Sigmoid colon (tissue), 7 donors: ENCODE measurements around the gene MCTP1. TPM values are rescaled to one million over a fixed set of nuclear protein-coding genes. Genes with fewer than 3 reads are reported as not detected.

Source experiments
- DNase-seq: peaks from one replicate; pipeline ENCODE4 v3.0.0-alpha.2; 2019
- H3K27ac ChIP-seq, 4 donors: fragments of 200-600 bp; sonication (generic); one replicate each; pipeline ENCODE4 v1.5.1; 2016 to 2019; ENCODE audit warnings: mild to moderate bottlenecking in 1 of 4
- H3K27me3 ChIP-seq, 3 donors: fragments of 200-600 bp; sonication (generic); one replicate each; pipeline ENCODE4 v1.5.1; 2019; ENCODE audit warnings: mild to moderate bottlenecking in 1 of 3
- H3K36me3 ChIP-seq, 4 donors: fragments of 200-600 bp; sonication (generic); one replicate each; pipeline ENCODE4 v1.5.1; 2016 to 2019
- H3K4me1 ChIP-seq, 4 donors: fragments of 200-600 bp; sonication (generic); one replicate each; pipeline ENCODE4 v1.5.1; 2017 to 2019
- H3K4me3 ChIP-seq, 4 donors: fragments of 200-600 bp; sonication (generic); one replicate each; pipeline ENCODE4 v1.5.1; 2017 to 2019; ENCODE audit warnings: mild to moderate bottlenecking in 2 of 4, moderate library complexity in 1 of 4
- H3K9me3 ChIP-seq, 4 donors: fragments of 200-600 bp in 3 of 4; sonication (generic) in 3 of 4; one replicate each; pipeline versions ENCODE4 v1.5.1 to v1.6.1; 2013 to 2019
- EP300 ChIP-seq, 4 donors: sonication (generic); formaldehyde crosslinking; IDR thresholded peaks; one replicate each; pipeline ENCODE4 v1.6.1; 2017; ENCODE audit warnings: antibody characterized with exemption in 4 of 4
- POLR2A ChIP-seq, 2 donors: fragments of 450-650 bp; IDR thresholded peaks; one replicate each; pipeline ENCODE4 v1.6.1; 2016; ENCODE audit warnings: antibody characterized with exemption in 2 of 2, mild to moderate bottlenecking in 2 of 2, moderate library complexity in 2 of 2
- POLR2AphosphoS5 ChIP-seq, 4 donors: sonication (generic); formaldehyde crosslinking; IDR thresholded peaks; one replicate each; pipeline ENCODE4 v1.6.1; 2017; ENCODE audit warnings: antibody characterized with exemption in 4 of 4
- WGBS, 2 donors: extraction: QIAGEN DNeasy Blood & Tissue Kit; methylation state at CpG; one replicate each; pipeline ENCODE4 v1.1.7; 2013; 5-methylcytosine and 5-hydroxymethylcytosine counted together
- intact Hi-C: fragments of 100-400 bp; cut with DNase I; formaldehyde crosslinking; loops from one replicate; pipeline ENCODE4 v1.15.1; 2023
- polyA plus RNA-seq, 3 donors: library from polyadenylated mRNA; stranded (reverse); fragments of 200-250 nt; gene quantifications; one replicate each; pipeline ENCODE4 v1.2.3, GENCODE V29; 2013
- total RNA-seq, 4 donors: library from RNA; depleted of rRNA; stranded (reverse); fragments of >200 nt; gene quantifications; one replicate each; pipeline ENCODE4 v1.1.0, GENCODE V29; 2016
- TF ChIP-seq, protein P1 (sequence below), 4 experiments: fragments of 450-650 bp in 3 of 4; fragments of 200-600 bp in 1 of 4; IDR thresholded peaks; one replicate each; pipeline ENCODE4 v1.5.1; 2016 to 2019; ENCODE audit warnings: antibody characterized with exemption in 4 of 4, mild to moderate bottlenecking in 3 of 4, moderate library complexity in 2 of 4
- donor health status: healthy with polysubstance abuse.
- donor health status: Bipolar disorder and iron deficiency.
- donor health status: healthy.

MCTP1 gene
- total and polyA plus RNA-seq, 7 donors, result 2.1 to 20.5 (median 12.5) TPM

DNA sequence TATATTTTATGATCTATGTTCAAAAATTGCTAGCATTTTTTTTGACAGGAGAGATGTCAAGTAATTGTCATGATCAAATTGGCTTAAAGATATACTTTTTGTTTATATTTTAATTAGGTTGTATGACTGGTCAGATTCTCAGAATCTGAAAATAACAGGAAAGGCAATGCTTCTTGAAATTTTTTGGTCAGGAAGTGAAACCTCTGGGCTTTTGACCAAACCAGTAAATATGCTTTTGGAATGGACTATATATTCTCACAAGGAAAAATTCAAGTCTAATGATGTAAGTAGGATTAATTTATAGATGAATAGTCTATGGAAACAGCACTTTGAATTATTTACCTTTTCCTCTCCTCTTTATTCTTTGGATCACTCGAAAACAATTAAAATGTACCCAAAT is 614.2 kb downstream of the MCTP1 start:
- no peak overlapping the region for H3K4me3 ChIP-seq
- TF ChIP-seq POLR2AphosphoS5 (IDR thresholded peaks at IDR 0.05) (no peak), POLR2A (IDR thresholded peaks at IDR 0.05) (no peak), EP300 (IDR thresholded peaks at IDR 0.05) (no peak)
- TF ChIP-seq, protein P1, sequence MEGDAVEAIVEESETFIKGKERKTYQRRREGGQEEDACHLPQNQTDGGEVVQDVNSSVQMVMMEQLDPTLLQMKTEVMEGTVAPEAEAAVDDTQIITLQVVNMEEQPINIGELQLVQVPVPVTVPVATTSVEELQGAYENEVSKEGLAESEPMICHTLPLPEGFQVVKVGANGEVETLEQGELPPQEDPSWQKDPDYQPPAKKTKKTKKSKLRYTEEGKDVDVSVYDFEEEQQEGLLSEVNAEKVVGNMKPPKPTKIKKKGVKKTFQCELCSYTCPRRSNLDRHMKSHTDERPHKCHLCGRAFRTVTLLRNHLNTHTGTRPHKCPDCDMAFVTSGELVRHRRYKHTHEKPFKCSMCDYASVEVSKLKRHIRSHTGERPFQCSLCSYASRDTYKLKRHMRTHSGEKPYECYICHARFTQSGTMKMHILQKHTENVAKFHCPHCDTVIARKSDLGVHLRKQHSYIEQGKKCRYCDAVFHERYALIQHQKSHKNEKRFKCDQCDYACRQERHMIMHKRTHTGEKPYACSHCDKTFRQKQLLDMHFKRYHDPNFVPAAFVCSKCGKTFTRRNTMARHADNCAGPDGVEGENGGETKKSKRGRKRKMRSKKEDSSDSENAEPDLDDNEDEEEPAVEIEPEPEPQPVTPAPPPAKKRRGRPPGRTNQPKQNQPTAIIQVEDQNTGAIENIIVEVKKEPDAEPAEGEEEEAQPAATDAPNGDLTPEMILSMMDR (IDR thresholded peaks at IDR 0.05), result no peak
- H3K36me3 ChIP-seq, result peaks cover 0 to 3% (median 0%) of the 10 kb centered on the region in 4 donors
- H3K27ac ChIP-seq, result no peak overlapping the region
- peaks cover 0 to 9% (median 3%) of the 10 kb centered on the region in 4 donors for H3K4me1 ChIP-seq
- 85 to 87% methylated on average over 1 of the region's 1 CpG for WGBS, 2 donors
- no peaks in the 10 kb centered on the region for H3K9me3 ChIP-seq
- no peaks in the 10 kb centered on the region for H3K27me3 ChIP-seq
- DNase-seq, result no peak
- intact Hi-C loops, result no loop called here

DNA sequence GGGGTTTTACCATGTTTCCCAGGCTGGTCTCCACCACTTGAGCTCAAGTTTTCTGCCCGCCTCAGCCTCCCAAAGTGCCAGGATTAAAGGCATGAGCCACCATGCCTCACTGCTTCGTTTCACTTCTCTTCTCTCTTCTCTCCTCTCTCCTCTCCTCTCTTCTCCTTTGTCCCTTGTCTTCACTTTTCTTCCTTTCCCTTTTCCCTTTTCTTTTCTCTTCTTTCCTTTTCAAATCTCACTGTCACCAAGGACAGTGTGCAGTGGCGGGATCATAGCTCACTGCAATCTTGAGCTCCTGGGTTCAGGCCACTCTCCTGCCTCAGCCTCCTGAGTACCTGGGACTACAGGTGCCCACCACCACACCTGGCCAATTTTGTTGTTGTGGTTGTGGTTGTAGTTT is 617.0 kb downstream of the MCTP1 start:
- Histone ChIP-seq H3K27me3 (no peaks in the 10 kb centered on the region), H3K36me3 (peaks cover 0 to 20% (median 0%) of the 10 kb centered on the region in 4 donors), H3K27ac (no peak overlapping the region), H3K4me1 (peaks cover 0 to 6% (median 2%) of the 10 kb centered on the region in 4 donors), H3K4me3 (no peak overlapping the region), H3K9me3 (no peaks in the 10 kb centered on the region)
- TF ChIP-seq POLR2A (IDR thresholded peaks at IDR 0.05), result no peak
- no peak for TF ChIP-seq POLR2AphosphoS5 (IDR thresholded peaks at IDR 0.05)
- TF ChIP-seq, protein P1 (IDR thresholded peaks at IDR 0.05), result no peak
- no peak for TF ChIP-seq EP300 (IDR thresholded peaks at IDR 0.05)
- intact Hi-C loops, result no loop called here
- 96 to 98% methylated on average over 3 of the region's 3 CpGs for WGBS, 2 donors
- DNase-seq, result no peak

DNA sequence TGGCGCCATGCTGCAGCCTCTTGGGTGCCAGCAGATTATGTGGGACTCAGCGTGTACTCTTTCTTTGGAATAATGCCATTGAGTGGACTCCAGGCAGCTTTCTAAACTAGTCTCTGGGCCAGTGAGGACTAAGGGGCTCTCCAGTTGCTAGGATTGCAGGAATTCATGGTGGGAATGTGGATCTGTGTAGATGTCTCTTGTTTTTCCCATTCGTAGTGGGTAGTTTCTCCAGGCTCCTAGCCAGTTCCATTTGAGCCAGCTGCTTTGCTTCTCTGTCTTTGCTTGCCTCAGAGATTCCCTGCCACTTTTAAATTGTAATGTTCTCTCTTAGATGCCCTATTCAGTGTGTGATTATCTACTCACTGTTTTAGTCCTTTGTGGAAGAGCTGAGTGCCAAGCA is 623.8 kb downstream of the MCTP1 start:
- Histone ChIP-seq H3K4me1 (no peaks in the 10 kb centered on the region), H3K27ac (no peak overlapping the region), H3K27me3 (no peaks in the 10 kb centered on the region), H3K36me3 (peaks cover 0 to 29% (median 0%) of the 10 kb centered on the region in 4 donors), H3K9me3 (peaks cover 0 to 8% (median 2%) of the 10 kb centered on the region in 4 donors), H3K4me3 (no peak overlapping the region)
- 92 to 96% methylated on average over 3 of the region's 3 CpGs for WGBS, 2 donors
- intact Hi-C loops, result no loop called here
- no peak for TF ChIP-seq EP300 (IDR thresholded peaks at IDR 0.05)
- TF ChIP-seq, protein P1 (IDR thresholded peaks at IDR 0.05), result no peak
- TF ChIP-seq POLR2A (IDR thresholded peaks at IDR 0.05), result no peak
- no peak for TF ChIP-seq POLR2AphosphoS5 (IDR thresholded peaks at IDR 0.05)
- no peak for DNase-seq

DNA sequence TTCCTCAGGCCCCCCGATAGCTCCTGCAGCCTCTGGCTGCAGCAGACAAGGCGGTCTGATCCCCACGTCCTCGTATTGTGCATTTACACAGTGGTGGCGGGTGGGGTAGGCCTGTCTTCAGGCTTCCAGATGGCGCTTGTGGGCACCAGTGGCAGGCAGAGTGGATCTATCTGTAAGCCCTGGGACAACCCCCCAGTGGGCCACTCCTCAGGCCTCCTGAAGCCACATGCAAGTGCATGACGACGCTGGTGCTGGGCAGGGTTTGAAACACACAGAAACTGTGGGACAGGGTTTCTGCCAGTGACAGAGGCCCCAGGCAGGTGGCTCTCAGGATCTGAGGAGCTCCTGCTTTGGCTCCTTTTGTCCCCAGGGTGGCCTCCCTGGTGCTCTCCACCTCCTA is 624.4 kb downstream of the MCTP1 start:
- intact Hi-C loops, result no loop called here
- peaks cover 0 to 28% (median 0%) of the 10 kb centered on the region in 4 donors for H3K36me3 ChIP-seq
- H3K4me3 ChIP-seq, result no peak overlapping the region
- H3K27ac ChIP-seq, result no peak overlapping the region
- H3K9me3 ChIP-seq, result peaks cover 0 to 8% (median 2%) of the 10 kb centered on the region in 4 donors
- TF ChIP-seq, protein P1 (IDR thresholded peaks at IDR 0.05), result no peak
- TF ChIP-seq POLR2A (IDR thresholded peaks at IDR 0.05) (no peak), POLR2AphosphoS5 (IDR thresholded peaks at IDR 0.05) (no peak), EP300 (IDR thresholded peaks at IDR 0.05) (no peak)
- WGBS, 2 donors, result 97 to 98% methylated on average over 8 of the region's 8 CpGs
- no peaks in the 10 kb centered on the region for H3K4me1 ChIP-seq
- DNase-seq, result no peak
- H3K27me3 ChIP-seq, result no peaks in the 10 kb centered on the region

DNA sequence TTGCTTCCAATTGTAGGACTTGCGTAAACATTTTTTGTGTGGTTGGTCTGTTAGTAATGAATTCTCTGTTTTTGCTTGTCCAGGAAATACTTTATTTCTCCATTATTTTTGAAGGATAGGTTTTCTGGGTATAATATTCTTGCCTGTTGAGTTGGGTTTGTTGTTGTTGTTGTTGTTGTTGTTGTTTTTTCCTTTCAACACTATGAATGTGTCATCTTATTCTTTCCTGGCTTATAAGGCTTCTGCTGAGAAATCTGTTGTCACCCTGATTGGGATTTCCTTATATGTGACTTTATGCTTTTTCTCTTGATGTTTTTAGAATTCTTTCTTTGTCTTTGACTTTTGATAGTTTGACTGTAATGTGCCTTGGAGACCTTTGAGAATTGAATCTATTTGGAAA is 626.6 kb downstream of the MCTP1 start:
- Histone ChIP-seq H3K27ac (no peak overlapping the region), H3K4me1 (no peaks in the 10 kb centered on the region), H3K36me3 (peaks cover 0 to 30% (median 0%) of the 10 kb centered on the region in 4 donors), H3K27me3 (no peaks in the 10 kb centered on the region), H3K4me3 (no peak overlapping the region), H3K9me3 (peaks cover 3 to 11% (median 6%) of the 10 kb centered on the region in 4 donors)
- no peak for DNase-seq
- intact Hi-C loops, result no loop called here
- no peak for TF ChIP-seq POLR2A (IDR thresholded peaks at IDR 0.05)
- TF ChIP-seq POLR2AphosphoS5 (IDR thresholded peaks at IDR 0.05), result no peak
- TF ChIP-seq, protein P1 (IDR thresholded peaks at IDR 0.05), result no peak
- no peak for TF ChIP-seq EP300 (IDR thresholded peaks at IDR 0.05)
- WGBS, 2 donors, result 98% methylated on average over 1 of the region's 1 CpG
